ENCODE results near the gene CAMTA1. TPM values are rescaled to one million over a fixed set of nuclear protein-coding genes. Genes with fewer than 3 reads are reported as not detected.
"Not testable (repeated sequence)": the region's sequence is repeated elsewhere in the genome, so short reads cannot be mapped to it uniquely, and the experiment has no call there.

Gene CAMTA1
- total RNA-seq, 2 experiments from 2014 or later, result 43.9 to 73.3 TPM

DNA sequence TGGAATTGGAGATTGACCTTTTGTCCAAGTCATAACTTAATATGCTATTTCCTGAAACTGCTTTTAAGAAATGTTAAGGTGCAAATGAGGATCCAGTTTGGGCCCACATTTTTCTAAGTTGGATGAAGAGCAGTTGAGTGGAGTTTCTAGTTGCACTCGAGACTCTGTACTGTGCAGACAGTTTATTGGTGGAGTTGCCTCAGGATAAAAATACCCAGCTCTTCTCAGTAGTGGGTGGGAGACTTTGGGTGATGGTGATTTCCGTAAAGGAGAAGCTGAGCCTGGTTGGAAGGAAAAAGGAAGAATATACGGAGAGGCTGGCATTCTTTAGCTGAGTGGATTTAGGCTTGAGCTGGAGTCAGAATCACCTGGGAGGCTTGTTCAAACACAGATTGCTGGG, 49.9 kb downstream of the CAMTA1 start:
- Histone ChIP-seq H3K9me3 (ENCODE audit: low read length) (no peaks in the 10 kb centered on the region), H3K4me2 (ENCODE audit: low read length) (no peak overlapping the region), H3K27ac (ENCODE audit: low read depth, low read length, poor library complexity, severe bottlenecking) (no peak overlapping the region), H2AFZ (ENCODE audit: low read length) (no peak overlapping the region), H3K36me3 (ENCODE audit: insufficient read depth, low read length) (no peaks in the 10 kb centered on the region), H4K20me1 (ENCODE audit: insufficient read depth, low read length) (no peaks in the 10 kb centered on the region), H3K79me2 (ENCODE audit: insufficient read depth, low read depth, low read length) (no peaks in the 10 kb centered on the region), H3K9me2 (ENCODE audit: insufficient read depth, low read length) (no peaks in the 10 kb centered on the region), H3K4me3 (ENCODE audit: low read depth, low read length, poor library complexity, severe bottlenecking) (no peak overlapping the region), H3K4me1 (ENCODE audit: insufficient read depth, low read length, poor library complexity, severe bottlenecking) (no peaks in the 10 kb centered on the region)
- intact Hi-C loops (cut with micrococcal nuclease; ENCODE audit: unreplicated experiment), result no loop called here
- BruUV-seq (replicated peaks), result no TSS peak
- TF ChIP-seq EZH2phosphoT487 (IDR thresholded peaks at IDR 0.05; ENCODE audit: borderline replicate concordance, low read depth, low read length), result no peak
- TF ChIP-seq, protein P1, sequence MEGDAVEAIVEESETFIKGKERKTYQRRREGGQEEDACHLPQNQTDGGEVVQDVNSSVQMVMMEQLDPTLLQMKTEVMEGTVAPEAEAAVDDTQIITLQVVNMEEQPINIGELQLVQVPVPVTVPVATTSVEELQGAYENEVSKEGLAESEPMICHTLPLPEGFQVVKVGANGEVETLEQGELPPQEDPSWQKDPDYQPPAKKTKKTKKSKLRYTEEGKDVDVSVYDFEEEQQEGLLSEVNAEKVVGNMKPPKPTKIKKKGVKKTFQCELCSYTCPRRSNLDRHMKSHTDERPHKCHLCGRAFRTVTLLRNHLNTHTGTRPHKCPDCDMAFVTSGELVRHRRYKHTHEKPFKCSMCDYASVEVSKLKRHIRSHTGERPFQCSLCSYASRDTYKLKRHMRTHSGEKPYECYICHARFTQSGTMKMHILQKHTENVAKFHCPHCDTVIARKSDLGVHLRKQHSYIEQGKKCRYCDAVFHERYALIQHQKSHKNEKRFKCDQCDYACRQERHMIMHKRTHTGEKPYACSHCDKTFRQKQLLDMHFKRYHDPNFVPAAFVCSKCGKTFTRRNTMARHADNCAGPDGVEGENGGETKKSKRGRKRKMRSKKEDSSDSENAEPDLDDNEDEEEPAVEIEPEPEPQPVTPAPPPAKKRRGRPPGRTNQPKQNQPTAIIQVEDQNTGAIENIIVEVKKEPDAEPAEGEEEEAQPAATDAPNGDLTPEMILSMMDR (conservative IDR thresholded peaks at IDR 0.05; ENCODE audit: low read length), result no peak
- DNase-seq (ENCODE audit: low spot score), result no peak
- CTCF ChIA-PET (ENCODE audit: unreplicated experiment), result interaction anchor here (1.5 kb wide), 1 partner anchor 10 kb away, joined by 3 read pairs; no protein-coding TSS in a partner anchor
- POLR2A ChIA-PET, result interaction anchor here (1.4 kb wide), 1 partner anchor 10 kb away, joined by 4 read pairs; no protein-coding TSS in a partner anchor

DNA sequence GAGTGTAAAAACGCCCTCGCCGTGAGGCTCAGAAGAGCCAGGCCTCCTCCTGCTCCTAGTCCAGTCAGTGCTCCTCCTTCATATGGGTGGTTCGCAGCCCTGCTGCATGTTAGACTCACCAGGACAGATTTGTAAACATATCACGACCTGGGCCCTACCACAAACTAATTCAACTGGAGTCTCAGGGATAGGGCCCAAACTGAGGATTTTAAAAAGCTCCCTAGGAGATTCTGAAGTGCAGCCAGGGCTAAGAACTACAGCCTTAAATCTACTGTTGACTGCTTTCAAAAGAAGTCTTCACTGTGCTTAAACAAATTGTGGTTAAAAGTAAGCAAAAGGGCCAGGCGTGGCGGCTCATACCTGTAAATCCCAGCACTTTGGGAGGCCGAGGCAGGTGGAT, 57.0 kb downstream of the CAMTA1 start:
- Histone ChIP-seq H3K9me3 (ENCODE audit: low read length) (peaks cover 11% of the 10 kb centered on the region), H3K27ac (ENCODE audit: low read depth, low read length, poor library complexity, severe bottlenecking) (no peak overlapping the region), H4K20me1 (ENCODE audit: insufficient read depth, low read length) (no peaks in the 10 kb centered on the region), H3K4me3 (ENCODE audit: low read depth, low read length, poor library complexity, severe bottlenecking) (no peak overlapping the region), H3K4me1 (ENCODE audit: insufficient read depth, low read length, poor library complexity, severe bottlenecking) (no peaks in the 10 kb centered on the region), H2AFZ (ENCODE audit: low read length) (no peak overlapping the region), H3K9me2 (ENCODE audit: insufficient read depth, low read length) (no peaks in the 10 kb centered on the region), H3K4me2 (ENCODE audit: low read length) (no peak overlapping the region), H3K36me3 (ENCODE audit: insufficient read depth, low read length) (peaks cover 19% of the 10 kb centered on the region), H3K79me2 (ENCODE audit: insufficient read depth, low read depth, low read length) (no peaks in the 10 kb centered on the region)
- TF ChIP-seq EZH2phosphoT487 (IDR thresholded peaks at IDR 0.05; ENCODE audit: borderline replicate concordance, low read depth, low read length), result no peak
- TF ChIP-seq, protein P1 (conservative IDR thresholded peaks at IDR 0.05; ENCODE audit: low read length), result no peak
- BruUV-seq (replicated peaks), result no TSS peak
- intact Hi-C loops (cut with micrococcal nuclease; ENCODE audit: unreplicated experiment), result no loop called here
- POLR2A ChIA-PET, result interaction anchor here (1.6 kb wide), 1 partner anchor 10 kb away, joined by 5 read pairs; no protein-coding TSS in a partner anchor
- CTCF ChIA-PET (ENCODE audit: unreplicated experiment), result no interaction called here
- no peak for DNase-seq (ENCODE audit: low spot score)

DNA sequence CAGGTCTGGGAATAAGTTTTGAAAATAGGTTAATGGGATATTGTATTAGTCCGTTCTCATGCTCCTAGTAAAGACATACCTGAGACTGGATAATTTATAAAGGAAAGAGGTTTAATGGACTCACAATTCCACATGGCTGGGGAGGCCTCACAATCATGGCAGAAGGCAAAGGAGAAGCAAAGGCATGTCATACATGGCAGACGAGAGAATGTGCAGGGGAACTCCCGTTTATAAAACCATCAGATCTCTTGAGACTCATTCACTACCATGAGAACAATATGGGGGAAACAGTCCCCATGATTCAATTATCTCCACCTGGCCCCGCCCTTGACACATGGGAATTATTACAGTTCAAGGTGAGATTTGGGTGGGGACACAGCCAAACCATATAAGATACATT, 60.5 kb downstream of the CAMTA1 start:
- Histone ChIP-seq H3K36me3 (ENCODE audit: insufficient read depth, low read length) (peaks cover 19% of the 10 kb centered on the region), H3K9me3 (ENCODE audit: low read length) (peaks cover 11% of the 10 kb centered on the region)
- H3K4me3 ChIP-seq (ENCODE audit: low read depth, low read length, poor library complexity, severe bottlenecking); BruUV-seq (replicated peaks); H3K27ac ChIP-seq (ENCODE audit: low read depth, low read length, poor library complexity, severe bottlenecking); H4K20me1 ChIP-seq (ENCODE audit: insufficient read depth, low read length); H2AFZ ChIP-seq (ENCODE audit: low read length); DNase-seq (ENCODE audit: low spot score); H3K4me2 ChIP-seq (ENCODE audit: low read length); H3K9me2 ChIP-seq (ENCODE audit: insufficient read depth, low read length); CTCF ChIA-PET (ENCODE audit: unreplicated experiment); POLR2A ChIA-PET; H3K79me2 ChIP-seq (ENCODE audit: insufficient read depth, low read depth, low read length); intact Hi-C loops (cut with micrococcal nuclease; ENCODE audit: unreplicated experiment); H3K4me1 ChIP-seq (ENCODE audit: insufficient read depth, low read length, poor library complexity, severe bottlenecking): not testable (repeated sequence)
